Measurements from ENCODE around the gene SERPINA1. TPM values are rescaled to one million over a fixed set of nuclear protein-coding genes. Genes with fewer than 3 reads are reported as not detected.

Gene SERPINA1
- total and polyA plus RNA-seq, 2 donors (not counting 1 experiment from before 2014, with no cell fraction given) = 0.39 TPM; not detected in 1

GRCh38 chr14:94390372-94391086, 2.1 kb upstream of the SERPINA1 start:
- Histone ChIP-seq H3K36me3 (ENCODE audit: control insufficient read depth, insufficient read depth, low read length) (no peaks in the 10 kb centered on the region), H3K27me3 (ENCODE audit: control insufficient read depth, insufficient read depth, low read length) (no peaks in the 10 kb centered on the region), H4K20me1 (ENCODE audit: control insufficient read depth, extremely low read depth, insufficient read depth, low read length) (no peaks in the 10 kb centered on the region), H3K9me3 (ENCODE audit: control insufficient read depth, insufficient read depth, low read depth, low read length) (no peaks in the 10 kb centered on the region), H2AFZ (ENCODE audit: low read length) (no peak overlapping the region), H3K79me2 (ENCODE audit: control insufficient read depth, insufficient read depth, low read length) (no peaks in the 10 kb centered on the region), H3K9ac (ENCODE audit: insufficient read depth, low read length) (no peak overlapping the region), H3K4me2 (ENCODE audit: extremely low read depth, insufficient read depth, low read length) (no peak overlapping the region), H3K4me3 (replicated peaks in 1 of 4; ENCODE audit: control extremely low read depth in 1 of 4, insufficient read depth in 1 of 4, low read depth in 3 of 4, low read length in 4 of 4) (no peak overlapping the region), H3K4me1 (ENCODE audit: control insufficient read depth, extremely low read depth, insufficient read depth, low read length) (no peaks in the 10 kb centered on the region), H3K27ac (ENCODE audit: insufficient read depth, low read length) (no peak overlapping the region)
- DNase-seq (ENCODE audit: low read depth in 2 of 2) = peak in 1 of 2 donors; percentile 40
- TF ChIP-seq EZH2 (IDR thresholded peaks at IDR 0.05; ENCODE audit: low read length, missing control alignments) = no peak
- TF ChIP-seq, protein P1, sequence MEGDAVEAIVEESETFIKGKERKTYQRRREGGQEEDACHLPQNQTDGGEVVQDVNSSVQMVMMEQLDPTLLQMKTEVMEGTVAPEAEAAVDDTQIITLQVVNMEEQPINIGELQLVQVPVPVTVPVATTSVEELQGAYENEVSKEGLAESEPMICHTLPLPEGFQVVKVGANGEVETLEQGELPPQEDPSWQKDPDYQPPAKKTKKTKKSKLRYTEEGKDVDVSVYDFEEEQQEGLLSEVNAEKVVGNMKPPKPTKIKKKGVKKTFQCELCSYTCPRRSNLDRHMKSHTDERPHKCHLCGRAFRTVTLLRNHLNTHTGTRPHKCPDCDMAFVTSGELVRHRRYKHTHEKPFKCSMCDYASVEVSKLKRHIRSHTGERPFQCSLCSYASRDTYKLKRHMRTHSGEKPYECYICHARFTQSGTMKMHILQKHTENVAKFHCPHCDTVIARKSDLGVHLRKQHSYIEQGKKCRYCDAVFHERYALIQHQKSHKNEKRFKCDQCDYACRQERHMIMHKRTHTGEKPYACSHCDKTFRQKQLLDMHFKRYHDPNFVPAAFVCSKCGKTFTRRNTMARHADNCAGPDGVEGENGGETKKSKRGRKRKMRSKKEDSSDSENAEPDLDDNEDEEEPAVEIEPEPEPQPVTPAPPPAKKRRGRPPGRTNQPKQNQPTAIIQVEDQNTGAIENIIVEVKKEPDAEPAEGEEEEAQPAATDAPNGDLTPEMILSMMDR (conservative IDR thresholded peaks at IDR 0.05 in 1 of 2, IDR thresholded peaks at IDR 0.05 in 1 of 2; ENCODE audit: low read depth in 1 of 2, low read length in 2 of 2) = no peak

- no peak overlapping the region for H3K4me3 ChIP-seq (replicated peaks in 1 of 4; ENCODE audit: control extremely low read depth in 1 of 4, insufficient read depth in 1 of 4, low read depth in 3 of 4, low read length in 4 of 4)
- H3K79me2 ChIP-seq (ENCODE audit: control insufficient read depth, insufficient read depth, low read length) = no peaks in the 10 kb centered on the region
- H2AFZ ChIP-seq (ENCODE audit: low read length) = no peak overlapping the region
- H3K4me1 ChIP-seq (ENCODE audit: control insufficient read depth, extremely low read depth, insufficient read depth, low read length) = no peaks in the 10 kb centered on the region
- H3K27me3 ChIP-seq (ENCODE audit: control insufficient read depth, insufficient read depth, low read length) = no peaks in the 10 kb centered on the region
- no peaks in the 10 kb centered on the region for H4K20me1 ChIP-seq (ENCODE audit: control insufficient read depth, extremely low read depth, insufficient read depth, low read length)
- H3K9ac ChIP-seq (ENCODE audit: insufficient read depth, low read length) = no peak overlapping the region
- DNase-seq (ENCODE audit: low read depth in 2 of 2) = no peak
- H3K36me3 ChIP-seq (ENCODE audit: control insufficient read depth, insufficient read depth, low read length) = no peaks in the 10 kb centered on the region
- TF ChIP-seq, protein P1 (conservative IDR thresholded peaks at IDR 0.05 in 1 of 2, IDR thresholded peaks at IDR 0.05 in 1 of 2; ENCODE audit: low read depth in 1 of 2, low read length in 2 of 2) = no peak
- no peak for TF ChIP-seq EZH2 (IDR thresholded peaks at IDR 0.05; ENCODE audit: low read length, missing control alignments)
- H3K4me2 ChIP-seq (ENCODE audit: extremely low read depth, insufficient read depth, low read length) = no peak overlapping the region
- H3K9me3 ChIP-seq (ENCODE audit: control insufficient read depth, insufficient read depth, low read depth, low read length) = no peaks in the 10 kb centered on the region
- no peak overlapping the region for H3K27ac ChIP-seq (ENCODE audit: insufficient read depth, low read length)
These were observed 1.4 kb upstream of the SERPINA1 start for GRCh38 chr14:94389731-94390371.

DNA sequence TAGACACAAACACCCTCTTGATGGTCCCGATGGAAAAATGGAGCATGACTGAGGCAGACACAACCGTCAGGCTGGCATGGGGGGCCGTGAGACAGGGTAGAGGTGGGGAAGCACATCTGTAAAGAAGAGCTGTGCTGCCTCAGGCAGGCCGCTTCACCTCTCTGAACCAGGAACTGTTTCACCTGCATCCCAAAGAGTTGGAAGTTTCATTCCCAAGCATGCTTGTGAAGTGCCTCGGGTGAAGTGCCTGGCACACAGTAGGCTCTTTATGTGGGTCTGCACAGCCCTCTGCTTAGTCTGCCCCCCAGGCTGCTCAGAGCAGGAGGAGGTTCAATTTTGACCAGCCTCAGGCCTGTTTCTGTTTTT, 685 bp upstream of the SERPINA1 start:
- no peaks in the 10 kb centered on the region for H3K9me3 ChIP-seq (ENCODE audit: control insufficient read depth, insufficient read depth, low read depth, low read length)
- no peak overlapping the region for H3K4me3 ChIP-seq (replicated peaks in 1 of 4; ENCODE audit: control extremely low read depth in 1 of 4, insufficient read depth in 1 of 4, low read depth in 3 of 4, low read length in 4 of 4)
- H3K4me1 ChIP-seq (ENCODE audit: control insufficient read depth, extremely low read depth, insufficient read depth, low read length) = no peaks in the 10 kb centered on the region
- no peaks in the 10 kb centered on the region for H4K20me1 ChIP-seq (ENCODE audit: control insufficient read depth, extremely low read depth, insufficient read depth, low read length)
- no peak for DNase-seq (ENCODE audit: low read depth in 2 of 2)
- H3K79me2 ChIP-seq (ENCODE audit: control insufficient read depth, insufficient read depth, low read length) = no peaks in the 10 kb centered on the region
- H3K9ac ChIP-seq (ENCODE audit: insufficient read depth, low read length) = no peak overlapping the region
- H3K27me3 ChIP-seq (ENCODE audit: control insufficient read depth, insufficient read depth, low read length) = no peaks in the 10 kb centered on the region
- TF ChIP-seq, protein P1 (conservative IDR thresholded peaks at IDR 0.05 in 1 of 2, IDR thresholded peaks at IDR 0.05 in 1 of 2; ENCODE audit: low read depth in 1 of 2, low read length in 2 of 2) = no peak
- TF ChIP-seq EZH2 (IDR thresholded peaks at IDR 0.05; ENCODE audit: low read length, missing control alignments) = no peak
- no peaks in the 10 kb centered on the region for H3K36me3 ChIP-seq (ENCODE audit: control insufficient read depth, insufficient read depth, low read length)
- no peak overlapping the region for H2AFZ ChIP-seq (ENCODE audit: low read length)
- H3K27ac ChIP-seq (ENCODE audit: insufficient read depth, low read length) = no peak overlapping the region
- H3K4me2 ChIP-seq (ENCODE audit: extremely low read depth, insufficient read depth, low read length) = no peak overlapping the region
